ENCODE results near the gene PELI1.

- TF ChIP-seq, protein P1, sequence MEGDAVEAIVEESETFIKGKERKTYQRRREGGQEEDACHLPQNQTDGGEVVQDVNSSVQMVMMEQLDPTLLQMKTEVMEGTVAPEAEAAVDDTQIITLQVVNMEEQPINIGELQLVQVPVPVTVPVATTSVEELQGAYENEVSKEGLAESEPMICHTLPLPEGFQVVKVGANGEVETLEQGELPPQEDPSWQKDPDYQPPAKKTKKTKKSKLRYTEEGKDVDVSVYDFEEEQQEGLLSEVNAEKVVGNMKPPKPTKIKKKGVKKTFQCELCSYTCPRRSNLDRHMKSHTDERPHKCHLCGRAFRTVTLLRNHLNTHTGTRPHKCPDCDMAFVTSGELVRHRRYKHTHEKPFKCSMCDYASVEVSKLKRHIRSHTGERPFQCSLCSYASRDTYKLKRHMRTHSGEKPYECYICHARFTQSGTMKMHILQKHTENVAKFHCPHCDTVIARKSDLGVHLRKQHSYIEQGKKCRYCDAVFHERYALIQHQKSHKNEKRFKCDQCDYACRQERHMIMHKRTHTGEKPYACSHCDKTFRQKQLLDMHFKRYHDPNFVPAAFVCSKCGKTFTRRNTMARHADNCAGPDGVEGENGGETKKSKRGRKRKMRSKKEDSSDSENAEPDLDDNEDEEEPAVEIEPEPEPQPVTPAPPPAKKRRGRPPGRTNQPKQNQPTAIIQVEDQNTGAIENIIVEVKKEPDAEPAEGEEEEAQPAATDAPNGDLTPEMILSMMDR (IDR thresholded peaks at IDR 0.05; ENCODE audit: low read depth, low read length, poor library complexity, severe bottlenecking): peak; percentile 90
- TF ChIP-seq EZH2phosphoT487 (IDR thresholded peaks at IDR 0.05; ENCODE audit: borderline replicate concordance, low read length): no peak
Measured at GRCh38 chr2:64049633-64050220, 94.5 kb downstream of the PELI1 start.

All from DOHH2 (cell line).